ENCODE results near the gene SDK1.

SDK1 gene

GRCh38 chr7:4037308-4037707 is 736.3 kb downstream of the SDK1 start:
- no peak for TF ChIP-seq CTCF (conservative IDR thresholded peaks at IDR 0.05; ENCODE audit: low read depth)
- DNase-seq (ENCODE audit: low spot score), result no peak
- H3K27ac ChIP-seq, result no peak overlapping the region
- CTCF ChIA-PET, result interaction anchor here (0.7 to 0.8 kb wide), 3 partner anchors 116 to 1690 kb away, joined by 3 to 4 read pairs (median 3); no protein-coding TSS in a partner anchor
- POLR2A ChIA-PET (ENCODE audit: low non-redundant PET), result no interaction called here

DNA sequence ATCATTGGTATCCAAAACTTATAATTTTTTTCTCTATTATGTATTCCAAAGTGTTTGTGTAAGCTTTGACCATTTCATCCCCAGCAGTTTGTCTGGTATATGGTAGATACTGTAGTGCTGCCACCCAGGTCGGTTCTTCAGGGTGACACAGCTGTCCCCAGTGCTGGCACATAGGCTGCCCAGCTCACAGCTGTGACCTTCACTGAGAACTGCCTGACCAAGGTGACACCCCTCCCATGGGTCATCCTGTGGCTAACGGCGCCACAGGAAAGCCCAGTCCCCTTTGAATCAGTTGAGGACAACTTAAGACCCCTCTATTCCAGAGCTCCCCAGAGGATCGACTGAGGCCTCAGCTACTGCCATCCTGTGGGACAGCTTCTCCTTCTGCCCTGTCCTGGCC is 736.8 kb downstream of the SDK1 start:
- CTCF ChIA-PET, result interaction anchor here (0.7 to 0.8 kb wide), 3 partner anchors 117 to 1690 kb away, joined by 3 to 4 read pairs (median 3); no protein-coding TSS in a partner anchor
- no peak overlapping the region for H3K27ac ChIP-seq
- no peak for DNase-seq (ENCODE audit: low spot score)
- POLR2A ChIA-PET (ENCODE audit: low non-redundant PET), result no interaction called here
- TF ChIP-seq CTCF (conservative IDR thresholded peaks at IDR 0.05; ENCODE audit: low read depth), result no peak

GRCh38 chr7:4040109-4040928 is 739.3 kb downstream of the SDK1 start:
- no peak for TF ChIP-seq CTCF (conservative IDR thresholded peaks at IDR 0.05; ENCODE audit: low read depth)
- ChIA-PET POLR2A (ENCODE audit: low non-redundant PET) (no interaction called here), CTCF (interaction anchor here (0.5 to 0.7 kb wide), 2 partner anchors 9 to 393 kb away, joined by 3 read pairs; no protein-coding TSS in a partner anchor)
- H3K27ac ChIP-seq, result no peak overlapping the region
- DNase-seq (ENCODE audit: low spot score), result no peak

- ChIA-PET CTCF (no interaction called here), POLR2A (ENCODE audit: low non-redundant PET) (no interaction called here)
- DNase-seq (ENCODE audit: low spot score), result peak; percentile 24
- TF ChIP-seq CTCF (conservative IDR thresholded peaks at IDR 0.05; ENCODE audit: low read depth), result no peak
- no peak overlapping the region for H3K27ac ChIP-seq
Measured at GRCh38 chr7:4042402-4043045, 741.5 kb downstream of the SDK1 start.

DNA sequence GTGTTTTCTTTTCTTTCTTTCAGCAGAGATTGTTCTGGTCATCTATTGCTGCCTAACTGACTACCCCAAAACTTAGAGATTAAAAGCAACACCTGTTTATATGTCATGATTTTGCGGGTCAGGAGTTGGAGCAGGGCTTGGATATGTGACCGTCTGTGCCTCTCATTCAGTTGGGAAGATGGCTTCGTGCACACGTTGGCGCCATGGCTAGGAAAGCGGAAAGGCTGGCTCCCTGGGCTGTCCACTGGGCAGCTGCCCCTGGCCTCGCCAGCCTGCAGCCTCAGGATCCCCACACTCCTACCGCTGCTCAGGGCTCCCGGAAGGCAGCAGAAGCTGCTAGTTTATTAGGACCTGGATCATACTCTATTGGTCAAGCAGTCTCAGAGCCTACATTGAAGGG is 742.9 kb downstream of the SDK1 start:
- H3K27ac ChIP-seq, result no peak overlapping the region
- DNase-seq (ENCODE audit: low spot score), result no peak
- ChIA-PET POLR2A (ENCODE audit: low non-redundant PET) (no interaction called here), CTCF (no interaction called here)
- TF ChIP-seq CTCF (conservative IDR thresholded peaks at IDR 0.05; ENCODE audit: low read depth), result no peak

- H3K27ac ChIP-seq, result no peak overlapping the region
- POLR2A ChIA-PET (ENCODE audit: low non-redundant PET), result no interaction called here
- CTCF ChIA-PET, result no interaction called here
- no peak for TF ChIP-seq CTCF (conservative IDR thresholded peaks at IDR 0.05; ENCODE audit: low read depth)
- DNase-seq (ENCODE audit: low spot score), result no peak
Measured at GRCh38 chr7:4045450-4045849, 744.4 kb downstream of the SDK1 start.
